Tongue (tissue), 2 donors: Measurements from ENCODE around the gene LHFPL6. TPM values are rescaled to one million over a fixed set of nuclear protein-coding genes. Genes with fewer than 3 reads are reported as not detected.

ENCODE experiments used
- DNase-seq: peaks from one replicate; pipeline ENCODE4 v3.0.0-alpha.2; 2015
- total RNA-seq: library from RNA; depleted of rRNA; stranded (reverse); fragments of >200 nt; gene quantifications from one replicate; pipeline ENCODE4 v1.2.3, GENCODE V29; 2014

Gene LHFPL6
- total RNA-seq, 1 donor from 2014 or later: 65.6 TPM

- no peak for DNase-seq
Observed at GRCh38 chr13:39410964-39411363, 192.0 kb downstream of the LHFPL6 start.

- no peak for DNase-seq
Observed at GRCh38 chr13:39410096-39410901, 192.7 kb downstream of the LHFPL6 start.

GRCh38 chr13:39408512-39408911, 194.5 kb downstream of the LHFPL6 start:
- DNase-seq: no peak

GRCh38 chr13:39407786-39408185, 195.2 kb downstream of the LHFPL6 start:
- DNase-seq: no peak

GRCh38 chr13:39407138-39407537, 195.9 kb downstream of the LHFPL6 start:
- no peak for DNase-seq

GRCh38 chr13:39406688-39407087, 196.3 kb downstream of the LHFPL6 start:
- no peak for DNase-seq

GRCh38 chr13:39405596-39406205, 197.3 kb downstream of the LHFPL6 start:
- no peak for DNase-seq

- no peak for DNase-seq
Observed at GRCh38 chr13:39405107-39405506, 197.9 kb downstream of the LHFPL6 start.

- DNase-seq: no peak
Observed at GRCh38 chr13:39403106-39403505, 199.9 kb downstream of the LHFPL6 start.

GRCh38 chr13:39402221-39402970, 200.6 kb downstream of the LHFPL6 start:
- peak; percentile 41 for DNase-seq

- DNase-seq: no peak
Observed at GRCh38 chr13:39401756-39402155, 201.2 kb downstream of the LHFPL6 start.

GRCh38 chr13:39401046-39401705, 201.8 kb downstream of the LHFPL6 start:
- no peak for DNase-seq

GRCh38 chr13:39399102-39399501, 203.9 kb downstream of the LHFPL6 start:
- DNase-seq: no peak

- no peak for DNase-seq
Observed at GRCh38 chr13:39397896-39398265, 205.1 kb downstream of the LHFPL6 start.

- DNase-seq: no peak
Observed at GRCh38 chr13:39397226-39397895, 205.6 kb downstream of the LHFPL6 start.

GRCh38 chr13:39394796-39395678, 208.0 kb downstream of the LHFPL6 start:
- DNase-seq: no peak

GRCh38 chr13:39391761-39392160, 211.2 kb downstream of the LHFPL6 start:
- DNase-seq: no peak

- no peak for DNase-seq
Observed at GRCh38 chr13:39389013-39389412, 214.0 kb downstream of the LHFPL6 start.

GRCh38 chr13:39385621-39386231, 217.3 kb downstream of the LHFPL6 start:
- peak; percentile 63 for DNase-seq

- no peak for DNase-seq
Observed at GRCh38 chr13:39385154-39385553, 217.8 kb downstream of the LHFPL6 start.

GRCh38 chr13:39381456-39381855, 221.5 kb downstream of the LHFPL6 start:
- DNase-seq: no peak
